SK-N-SH (cell line): ENCODE results near the gene HECW1. TPM values are rescaled to one million over a fixed set of nuclear protein-coding genes. Genes with fewer than 3 reads are reported as not detected.

ENCODE experiments used
- CTCF ChIA-PET: fragments of 300-600, 350-600 bp; formaldehyde crosslinking; extraction: SDS; loops from one replicate; lab custom pipeline; 2021; lab: Yijun Ruan, JAX
- POLR2A ChIA-PET: fragments of 350-600 bp; sonication (Branson Sonifier 250); formaldehyde crosslinking; extraction: SDS; loops from one replicate; lab custom pipeline; 2020; ENCODE audit warnings: antibody characterized with exemption, inconsistent platforms; lab: Yijun Ruan, JAX
- DNase-seq: peaks from one replicate; pipeline ENCODE4 v3.0.0; 2012
- H2AFZ ChIP-seq: fragments of 200-600 bp; sonication (generic); 2 replicates; pipeline ENCODE4 v1.8.1; 2016; ENCODE audit warnings: antibody characterized with exemption, mild to moderate bottlenecking, low read depth
- H3F3A ChIP-seq: fragments of 200-600 bp; sonication (generic); replicated peaks from 2 replicates; pipeline ENCODE3; 2016; ENCODE audit warnings: antibody characterized with exemption, mild to moderate bottlenecking; ENCODE audit not compliant: insufficient read depth
- H3K27ac ChIP-seq, 2 experiments: fragments of 200-500 bp in 1 of 2; fragments of 200-600 bp in 1 of 2; sonication (Bioruptor generic) in 1 of 2; sonication (generic), shearing (Covaris generic) in 1 of 2; 2 replicates each; pipeline versions ENCODE4 v1.5.1 to v1.6.1; 2014 to 2016; ENCODE audit warnings: low read depth in 2 of 2, inconsistent platforms in 1 of 2, low read length in 1 of 2, mild to moderate bottlenecking in 1 of 2, mixed read lengths in 1 of 2
- H3K27me3 ChIP-seq: fragments of 200-600 bp; sonication (generic), shearing (Covaris generic); 2 replicates; pipeline ENCODE4 v1.6.1; 2016; ENCODE audit warnings: mixed run types; ENCODE audit not compliant: insufficient read depth
- H3K36me3 ChIP-seq, 2 experiments: fragments of 200-500 bp in 1 of 2; fragments of 200-600 bp in 1 of 2; sonication (Bioruptor generic) in 1 of 2; sonication (generic) in 1 of 2; replicated peaks in 1 of 2; 2 replicates each; pipeline versions ENCODE3 to v1.5.1; 2014 to 2016; ENCODE audit warnings: low read length in 1 of 2, mild to moderate bottlenecking in 1 of 2; ENCODE audit not compliant: insufficient read depth in 2 of 2, control insufficient read depth in 1 of 2
- H3K4me1 ChIP-seq, 2 experiments: fragments of 200-500 bp in 1 of 2; fragments of 200-600 bp in 1 of 2; sonication (Bioruptor generic) in 1 of 2; sonication (generic), shearing (Covaris generic) in 1 of 2; 2 replicates each; pipeline versions ENCODE4 v1.5.1 to v1.6.1; 2014 to 2016; ENCODE audit warnings: low read depth in 1 of 2, low read length in 1 of 2, mixed run types in 1 of 2; ENCODE audit not compliant: insufficient read depth in 2 of 2, control insufficient read depth in 1 of 2
- H3K4me2 ChIP-seq: fragments of 200-600 bp; sonication (generic), shearing (Covaris generic); 2 replicates; pipeline ENCODE4 v1.6.1; 2017; ENCODE audit warnings: mixed run types
- H3K4me3 ChIP-seq, 2 experiments: fragments of 200-500 bp in 1 of 2; fragments of 200-600 bp in 1 of 2; sonication (Bioruptor generic) in 1 of 2; sonication (generic), shearing (Covaris generic) in 1 of 2; 2 replicates each; pipeline versions ENCODE4 v1.5.1 to v1.8.1; 2014 to 2016; ENCODE audit warnings: low read depth in 2 of 2, inconsistent platforms in 1 of 2, low read length in 1 of 2, mild to moderate bottlenecking in 1 of 2, mixed read lengths in 1 of 2, moderate library complexity in 1 of 2
- H3K79me2 ChIP-seq: fragments of 200-600 bp; sonication (generic); 2 replicates; pipeline ENCODE4 v1.8.1; 2017; ENCODE audit warnings: mild to moderate bottlenecking; ENCODE audit not compliant: insufficient read depth
- H3K9ac ChIP-seq: fragments of 200-600 bp; sonication (generic); 2 replicates; pipeline ENCODE4 v1.6.1; 2017; ENCODE audit warnings: mixed run types
- H3K9me2 ChIP-seq: fragments of 200-600 bp; sonication (generic); 2 replicates; pipeline ENCODE4 v1.6.1; 2017; ENCODE audit warnings: mixed run types
- H3K9me3 ChIP-seq: fragments of 200-600 bp; sonication (generic); 2 replicates; pipeline ENCODE4 v1.6.1; 2017; ENCODE audit warnings: mixed run types, mild to moderate bottlenecking, moderate library complexity
- H4K20me1 ChIP-seq: fragments of 200-600 bp; sonication (generic); 2 replicates; pipeline ENCODE4 v1.6.1; 2017; ENCODE audit warnings: mild to moderate bottlenecking, mixed run types; ENCODE audit not compliant: insufficient read depth
- ELF1 ChIP-seq: IDR thresholded peaks from 2 replicates; pipeline ENCODE4 v1.4.0; 2012
- FOXM1 ChIP-seq: IDR thresholded peaks from 2 replicates; pipeline ENCODE4 v1.4.0; 2012; ENCODE audit warnings: low read depth, mild to moderate bottlenecking
- GATA2 ChIP-seq: sonication (generic); formaldehyde crosslinking; IDR thresholded peaks from 2 replicates; pipeline ENCODE4 v1.5.0; 2020; ENCODE audit warnings: mild to moderate bottlenecking, missing genetic modification reagents
- JUND ChIP-seq: IDR thresholded peaks from 2 replicates; pipeline ENCODE4 v1.4.0; 2012
- MXI1 ChIP-seq: IDR thresholded peaks from 2 replicates; pipeline ENCODE4 v1.6.1; 2012; ENCODE audit warnings: mild to moderate bottlenecking, low read depth, low read length, improper control_type of control experiment
- NRF1 ChIP-seq: IDR thresholded peaks from 2 replicates; pipeline ENCODE4 v1.6.1; 2012; ENCODE audit warnings: low read depth, mild to moderate bottlenecking, low read length
- POLR2AphosphoS5 ChIP-seq: IDR thresholded peaks from 2 replicates; pipeline ENCODE4 v1.6.1; 2012; ENCODE audit warnings: low read depth, low read length
- RFX5 ChIP-seq: IDR thresholded peaks from 2 replicates; pipeline ENCODE4 v1.6.1; 2012; ENCODE audit warnings: mild to moderate bottlenecking, improper control_type of control experiment, low read length
- RXRA ChIP-seq: IDR thresholded peaks from 2 replicates; pipeline ENCODE4 v1.4.0; 2012; ENCODE audit warnings: low read depth, mild to moderate bottlenecking, borderline replicate concordance
- SIN3A ChIP-seq: IDR thresholded peaks from 2 replicates; pipeline ENCODE4 v1.6.1; 2012; ENCODE audit warnings: low read depth, mild to moderate bottlenecking, low read length, moderate library complexity, borderline replicate concordance
- SMC3 ChIP-seq: IDR thresholded peaks from 2 replicates; pipeline ENCODE4 v1.6.1; 2012; ENCODE audit warnings: low read depth, low read length, improper control_type of control experiment
- TAF1 ChIP-seq: IDR thresholded peaks from 2 replicates; pipeline ENCODE4 v1.6.1; 2012; ENCODE audit warnings: low read depth, mild to moderate bottlenecking, low read length, moderate library complexity, borderline replicate concordance
- TEAD4 ChIP-seq: IDR thresholded peaks from 2 replicates; pipeline ENCODE4 v1.4.0; 2012; ENCODE audit warnings: mild to moderate bottlenecking, borderline replicate concordance; ENCODE audit not compliant: insufficient read depth
- USF1 ChIP-seq: IDR thresholded peaks from 2 replicates; pipeline ENCODE4 v1.4.0; 2012; ENCODE audit warnings: low read depth, borderline replicate concordance
- YY1 ChIP-seq: IDR thresholded peaks from 2 replicates; pipeline ENCODE4 v1.4.0; 2012; ENCODE audit warnings: low read depth, mild to moderate bottlenecking
- WGBS: methylation state at CpG from one replicate; pipeline ENCODE4 v1.1.6; 2017; ENCODE audit warnings: low lambda C conversion rate; 5-methylcytosine and 5-hydroxymethylcytosine counted together
- polyA plus RNA-seq, 3 experiments: library from polyadenylated mRNA; depleted of rRNA; stranded (reverse); fragments of >200 nt; gene quantifications; 2 replicates each; pipeline ENCODE4 v1.2.3, GENCODE V29; 2012
- TF ChIP-seq, protein P1 (sequence below): IDR thresholded peaks from 2 replicates; pipeline ENCODE4; 2012
- TF ChIP-seq, protein P2 (sequence below): fragments of 150-350 bp; IDR thresholded peaks from 2 replicates; pipeline ENCODE4 v1.6.1; 2017; ENCODE audit warnings: antibody characterized with exemption, low read length, low read depth, borderline replicate concordance
- TF ChIP-seq, protein P3 (sequence below): IDR thresholded peaks from 2 replicates; pipeline ENCODE4 v1.4.0; 2012; ENCODE audit warnings: low read depth

Gene HECW1
- polyA plus RNA-seq, 1 of the 3 experiments (the other 2 are of a cell fraction): not detected

DNA sequence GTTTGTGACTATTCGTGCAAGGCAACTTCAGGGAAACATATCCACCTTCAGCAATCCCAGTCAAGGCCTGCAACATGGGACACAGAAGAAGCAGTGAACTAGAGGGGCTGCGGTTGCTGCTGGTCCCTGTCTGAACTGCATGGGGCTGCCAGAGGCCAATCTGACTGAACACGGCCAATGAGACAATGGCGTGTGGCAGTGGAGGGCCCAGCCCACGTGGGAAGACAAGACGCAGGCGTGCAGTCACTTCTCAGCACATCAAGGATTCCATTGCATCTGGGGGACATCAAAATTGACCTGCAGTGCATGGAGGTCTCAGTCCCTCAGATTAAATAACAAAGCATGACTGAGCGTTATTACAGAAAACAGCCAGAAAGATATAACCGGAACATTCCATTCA, 215.9 kb downstream of the HECW1 start (continued):
- TF ChIP-seq USF1 (no peak), RXRA (no peak), TEAD4 (no peak)
- TF ChIP-seq, protein P1, sequence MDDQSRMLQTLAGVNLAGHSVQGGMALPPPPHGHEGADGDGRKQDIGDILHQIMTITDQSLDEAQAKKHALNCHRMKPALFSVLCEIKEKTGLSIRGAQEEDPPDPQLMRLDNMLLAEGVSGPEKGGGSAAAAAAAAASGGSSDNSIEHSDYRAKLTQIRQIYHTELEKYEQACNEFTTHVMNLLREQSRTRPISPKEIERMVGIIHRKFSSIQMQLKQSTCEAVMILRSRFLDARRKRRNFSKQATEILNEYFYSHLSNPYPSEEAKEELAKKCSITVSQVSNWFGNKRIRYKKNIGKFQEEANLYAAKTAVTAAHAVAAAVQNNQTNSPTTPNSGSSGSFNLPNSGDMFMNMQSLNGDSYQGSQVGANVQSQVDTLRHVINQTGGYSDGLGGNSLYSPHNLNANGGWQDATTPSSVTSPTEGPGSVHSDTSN: no peak

- no peaks in the 10 kb centered on the region for H3K9me2 ChIP-seq
- no peak overlapping the region for H3K4me2 ChIP-seq
- H3K27ac ChIP-seq: no peak overlapping the region
- H3F3A ChIP-seq: no peaks in the 10 kb centered on the region
- H2AFZ ChIP-seq: no peak overlapping the region
- POLR2A ChIA-PET: no interaction called here
- no peaks in the 10 kb centered on the region for H3K79me2 ChIP-seq
- H3K4me1 ChIP-seq: no peaks in the 10 kb centered on the region; a peak in 1 of 4 replicates
- CTCF ChIA-PET: interaction anchor here (1.6 kb wide), 1 partner anchor 24 kb away, joined by 4 read pairs; no protein-coding TSS in a partner anchor
- no peak overlapping the region for H3K4me3 ChIP-seq
- TF ChIP-seq POLR2AphosphoS5 (no peak), SMC3 (no peak), YY1 (no peak), MXI1 (no peak)
- TF ChIP-seq, protein P2, sequence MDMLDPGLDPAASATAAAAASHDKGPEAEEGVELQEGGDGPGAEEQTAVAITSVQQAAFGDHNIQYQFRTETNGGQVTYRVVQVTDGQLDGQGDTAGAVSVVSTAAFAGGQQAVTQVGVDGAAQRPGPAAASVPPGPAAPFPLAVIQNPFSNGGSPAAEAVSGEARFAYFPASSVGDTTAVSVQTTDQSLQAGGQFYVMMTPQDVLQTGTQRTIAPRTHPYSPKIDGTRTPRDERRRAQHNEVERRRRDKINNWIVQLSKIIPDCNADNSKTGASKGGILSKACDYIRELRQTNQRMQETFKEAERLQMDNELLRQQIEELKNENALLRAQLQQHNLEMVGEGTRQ: no peak
- no peaks in the 10 kb centered on the region for H4K20me1 ChIP-seq
- no peaks in the 10 kb centered on the region for H3K36me3 ChIP-seq
- no peak for DNase-seq
- H3K9ac ChIP-seq: no peak overlapping the region
- 31% methylated on average over 6 of the region's 6 CpGs for WGBS
- no peaks in the 10 kb centered on the region for H3K9me3 ChIP-seq
- peaks cover 20% of the 10 kb centered on the region; the same call in 1 of the 2 replicates for H3K27me3 ChIP-seq
These were observed 216.4 kb downstream of the HECW1 start for GRCh38 chr7:43328785-43329380.

GRCh38 chr7:43332193-43332796, 219.8 kb downstream of the HECW1 start:
- no peak for TF ChIP-seq GATA2
- no peak for TF ChIP-seq FOXM1
- TF ChIP-seq NRF1: no peak
- no peak for TF ChIP-seq RXRA
- TF ChIP-seq TEAD4: no peak
- TF ChIP-seq SIN3A: no peak
- no peak for TF ChIP-seq JUND
- TF ChIP-seq RFX5: no peak
- TF ChIP-seq, protein P3, sequence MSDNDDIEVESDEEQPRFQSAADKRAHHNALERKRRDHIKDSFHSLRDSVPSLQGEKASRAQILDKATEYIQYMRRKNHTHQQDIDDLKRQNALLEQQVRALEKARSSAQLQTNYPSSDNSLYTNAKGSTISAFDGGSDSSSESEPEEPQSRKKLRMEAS: no peak
- no peak for TF ChIP-seq SMC3
- no peak for TF ChIP-seq TAF1
- TF ChIP-seq ELF1: no peak
- H3K9me2 ChIP-seq: no peaks in the 10 kb centered on the region
- H2AFZ ChIP-seq: no peak overlapping the region
- H4K20me1 ChIP-seq: no peaks in the 10 kb centered on the region
- 32% methylated on average over 8 of the region's 8 CpGs for WGBS
- ChIA-PET POLR2A (no interaction called here), CTCF (interaction anchor here (2.8 kb wide), 1 partner anchor 10 kb away, joined by 9 read pairs; no protein-coding TSS in a partner anchor)
- no peak for DNase-seq
- no peak overlapping the region for H3K4me3 ChIP-seq
- no peak overlapping the region for H3K9ac ChIP-seq
- H3K27ac ChIP-seq: no peak overlapping the region
- 0 out of 2 replicates have a peak, but pooled peaks cover 10% of the 10 kb centered on the region for H3K27me3 ChIP-seq
- H3K4me2 ChIP-seq: no peak overlapping the region
- no peaks in the 10 kb centered on the region for H3K9me3 ChIP-seq
- H3F3A ChIP-seq: no peaks in the 10 kb centered on the region
- H3K36me3 ChIP-seq: no peaks in the 10 kb centered on the region
- H3K79me2 ChIP-seq: no peaks in the 10 kb centered on the region
- no peaks in the 10 kb centered on the region for H3K4me1 ChIP-seq
